ENCODE measurements around the gene P4HA2. TPM values are rescaled to one million over a fixed set of nuclear protein-coding genes. Genes with fewer than 3 reads are reported as not detected.

Gene P4HA2
- total and polyA plus RNA-seq, 2 of the 13 experiments (the other 11 are each of a cell fraction or from before 2014, with no cell fraction given): 37.7 to 126 TPM

GRCh38 chr5:132233811-132234683 is 6.4 kb upstream of the P4HA2 start (continued):
- TF ChIP-seq ZNF407 (CRISPR knock-in tag; IDR thresholded peaks at IDR 0.05; ENCODE audit: not compliant biosample characterization): no peak

- POLR2A ChIA-PET: no interaction called here
- no peak for TF ChIP-seq TCF7L2 (IDR thresholded peaks at IDR 0.05; ENCODE audit: low read depth, low read length)
- TF ChIP-seq MNT (IDR thresholded peaks at IDR 0.05): no peak
- no peak for TF ChIP-seq ZBTB1 (CRISPR knock-in tag; IDR thresholded peaks at IDR 0.05; ENCODE audit: borderline replicate concordance)
- no peak for TF ChIP-seq ZBTB39 (CRISPR knock-in tag; IDR thresholded peaks at IDR 0.05)
- TF ChIP-seq RFXAP (CRISPR knock-in tag; IDR thresholded peaks at IDR 0.05; ENCODE audit: borderline replicate concordance): no peak
- TF ChIP-seq THAP11 (CRISPR knock-in tag; IDR thresholded peaks at IDR 0.05): no peak
- no peak for TF ChIP-seq MBD4 (IDR thresholded peaks at IDR 0.05; ENCODE audit: borderline replicate concordance, low read length)
- no peak for TF ChIP-seq ZNF580 (CRISPR knock-in tag; IDR thresholded peaks at IDR 0.05; ENCODE audit: borderline replicate concordance, low read depth)
Observed at GRCh38 chr5:132233081-132233480, 5.4 kb upstream of the P4HA2 start.

More at GRCh38 chr5:132233081-132233480, 5.4 kb upstream of the P4HA2 start:
- in situ Hi-C loops (cut with HindIII; ENCODE audit: extremely low pct_ligation_motif_present, low pct_unique_long_range_greater_than_20kb) (no loop called here), intact Hi-C loops (cut with micrococcal nuclease; ENCODE audit: unreplicated experiment) (no loop called here)
- WGBS (ENCODE audit: low lambda C conversion rate): 60% methylated on average over 1 of the region's 1 CpG
- Histone ChIP-seq H3K79me2 (ENCODE audit: insufficient read depth, low read length) (no peaks in the 10 kb centered on the region), H3K4me2 (ENCODE audit: low read depth, low read length) (no peak overlapping the region), H3K4me1 (ENCODE audit: insufficient read depth, low read length) (peaks cover 8% of the 10 kb centered on the region), H3K9me3 (ENCODE audit: low read length) (no peaks in the 10 kb centered on the region), H3K4me3 (replicated peaks in 1 of 3; ENCODE audit: insufficient read depth in 1 of 3, low read depth in 2 of 3, low read length in 3 of 3) (no peak overlapping the region), H2AFZ (ENCODE audit: low read length) (no peak overlapping the region), H3K36me3 (replicated peaks in 1 of 2; ENCODE audit: control insufficient read depth in 1 of 2, insufficient read depth in 2 of 2, low read length in 2 of 2) (no peaks in the 10 kb centered on the region), H3K9ac (ENCODE audit: insufficient read depth, low read depth, low read length) (no peak overlapping the region), H4K20me1 (ENCODE audit: insufficient read depth, low read length) (no peaks in the 10 kb centered on the region), H3K27ac (ENCODE audit: extremely low read length, insufficient read depth, low read length) (no peak overlapping the region), H3K27me3 (ENCODE audit: control insufficient read depth in 1 of 2, insufficient read depth in 2 of 2, low read length in 2 of 2) (peaks cover 0 to 6% of the 10 kb centered on the region in 2 experiments; a peak in 3 of 5 replicates)
- FAIRE-seq (no peak), DNase-seq (ENCODE audit: low spot score) (no peak), ATAC-seq (no peak)
- CTCF ChIA-PET (ENCODE audit: low intra/inter-chr PET ratio, low total read pairs): no interaction called here
- no TSS peak for BruUV-seq (replicated peaks)
